ENCODE data around the gene DPP9. TPM values are rescaled to one million over a fixed set of nuclear protein-coding genes. Genes with fewer than 3 reads are reported as not detected.

The DPP9 gene
- total and polyA plus RNA-seq, 2 of the 13 experiments (the other 11 are each of a cell fraction or from before 2014, with no cell fraction given), result 8.4 to 25.8 TPM

DNA sequence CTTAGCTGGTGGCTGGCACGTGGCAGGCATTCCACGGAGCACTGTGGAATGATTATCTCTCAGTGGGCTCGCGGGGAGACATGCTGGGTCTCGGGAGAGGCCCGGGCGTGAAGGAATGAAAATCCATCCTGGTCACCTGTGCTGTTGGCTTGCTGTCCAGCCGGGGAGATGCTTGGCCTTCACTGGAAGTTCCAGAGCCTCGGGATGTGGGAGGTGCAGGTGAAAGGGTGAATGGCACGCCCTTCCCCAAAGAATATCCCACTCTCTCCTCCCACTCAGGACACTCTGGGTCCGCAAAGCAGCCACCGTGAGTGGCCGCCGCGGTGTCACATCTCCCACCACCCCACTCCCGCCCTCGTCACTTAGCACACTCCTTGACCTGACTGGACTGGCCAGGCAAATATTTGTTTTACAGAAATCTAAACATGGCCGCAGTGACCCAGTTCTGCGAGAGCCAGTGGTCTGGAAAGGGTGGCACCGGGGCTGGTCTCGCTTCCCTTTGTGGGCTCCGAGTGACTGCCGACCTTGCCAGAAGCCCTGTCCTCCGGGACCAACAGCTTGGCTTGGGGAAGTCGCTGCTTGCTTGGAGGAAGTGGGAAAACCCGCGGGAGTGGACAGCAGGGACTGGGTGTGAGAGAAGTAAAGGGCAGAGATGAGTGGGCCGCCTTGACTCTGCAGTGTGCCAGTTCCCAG lies 8.0 kb downstream of the DPP9 start (continued):
- TF ChIP-seq HNF1B (CRISPR knock-in tag; IDR thresholded peaks at IDR 0.05), result peak; percentile 62; the same call in 1 of the 2 replicates
- TF ChIP-seq FOXK1 (CRISPR knock-in tag; IDR thresholded peaks at IDR 0.05; ENCODE audit: borderline replicate concordance, low read depth), result peak; percentile 67; the same call in 1 of the 2 replicates
- TF ChIP-seq MEIS1 (CRISPR knock-in tag; IDR thresholded peaks at IDR 0.05; ENCODE audit: borderline replicate concordance), result peak; percentile 74; the same call in 1 of the 2 replicates
- TF ChIP-seq, protein P1, sequence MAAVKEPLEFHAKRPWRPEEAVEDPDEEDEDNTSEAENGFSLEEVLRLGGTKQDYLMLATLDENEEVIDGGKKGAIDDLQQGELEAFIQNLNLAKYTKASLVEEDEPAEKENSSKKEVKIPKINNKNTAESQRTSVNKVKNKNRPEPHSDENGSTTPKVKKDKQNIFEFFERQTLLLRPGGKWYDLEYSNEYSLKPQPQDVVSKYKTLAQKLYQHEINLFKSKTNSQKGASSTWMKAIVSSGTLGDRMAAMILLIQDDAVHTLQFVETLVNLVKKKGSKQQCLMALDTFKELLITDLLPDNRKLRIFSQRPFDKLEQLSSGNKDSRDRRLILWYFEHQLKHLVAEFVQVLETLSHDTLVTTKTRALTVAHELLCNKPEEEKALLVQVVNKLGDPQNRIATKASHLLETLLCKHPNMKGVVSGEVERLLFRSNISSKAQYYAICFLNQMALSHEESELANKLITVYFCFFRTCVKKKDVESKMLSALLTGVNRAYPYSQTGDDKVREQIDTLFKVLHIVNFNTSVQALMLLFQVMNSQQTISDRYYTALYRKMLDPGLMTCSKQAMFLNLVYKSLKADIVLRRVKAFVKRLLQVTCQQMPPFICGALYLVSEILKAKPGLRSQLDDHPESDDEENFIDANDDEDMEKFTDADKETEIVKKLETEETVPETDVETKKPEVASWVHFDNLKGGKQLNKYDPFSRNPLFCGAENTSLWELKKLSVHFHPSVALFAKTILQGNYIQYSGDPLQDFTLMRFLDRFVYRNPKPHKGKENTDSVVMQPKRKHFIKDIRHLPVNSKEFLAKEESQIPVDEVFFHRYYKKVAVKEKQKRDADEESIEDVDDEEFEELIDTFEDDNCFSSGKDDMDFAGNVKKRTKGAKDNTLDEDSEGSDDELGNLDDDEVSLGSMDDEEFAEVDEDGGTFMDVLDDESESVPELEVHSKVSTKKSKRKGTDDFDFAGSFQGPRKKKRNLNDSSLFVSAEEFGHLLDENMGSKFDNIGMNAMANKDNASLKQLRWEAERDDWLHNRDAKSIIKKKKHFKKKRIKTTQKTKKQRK (IDR thresholded peaks at IDR 0.05; ENCODE audit: low read length), result no peak
- no peak for TF ChIP-seq BORCS8-MEF2B (CRISPR knock-in tag; IDR thresholded peaks at IDR 0.05)
- TF ChIP-seq, protein P2, sequence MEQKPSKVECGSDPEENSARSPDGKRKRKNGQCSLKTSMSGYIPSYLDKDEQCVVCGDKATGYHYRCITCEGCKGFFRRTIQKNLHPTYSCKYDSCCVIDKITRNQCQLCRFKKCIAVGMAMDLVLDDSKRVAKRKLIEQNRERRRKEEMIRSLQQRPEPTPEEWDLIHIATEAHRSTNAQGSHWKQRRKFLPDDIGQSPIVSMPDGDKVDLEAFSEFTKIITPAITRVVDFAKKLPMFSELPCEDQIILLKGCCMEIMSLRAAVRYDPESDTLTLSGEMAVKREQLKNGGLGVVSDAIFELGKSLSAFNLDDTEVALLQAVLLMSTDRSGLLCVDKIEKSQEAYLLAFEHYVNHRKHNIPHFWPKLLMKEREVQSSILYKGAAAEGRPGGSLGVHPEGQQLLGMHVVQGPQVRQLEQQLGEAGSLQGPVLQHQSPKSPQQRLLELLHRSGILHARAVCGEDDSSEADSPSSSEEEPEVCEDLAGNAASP (CRISPR knock-in tag; IDR thresholded peaks at IDR 0.05; ENCODE audit: borderline replicate concordance), result peak; percentile 89; the same call in 1 of the 2 replicates
- no peak; the same call in 1 of the 2 replicates for TF ChIP-seq ZNF703 (CRISPR knock-in tag; IDR thresholded peaks at IDR 0.05; ENCODE audit: borderline replicate concordance)
- TF ChIP-seq ZNF556 (CRISPR knock-in tag; IDR thresholded peaks at IDR 0.05; ENCODE audit: borderline replicate concordance), result peak; percentile 41; the same call in 1 of the 2 replicates
- peak; percentile 89; the same call in 1 of the 2 replicates for TF ChIP-seq DZIP1 (CRISPR knock-in tag; IDR thresholded peaks at IDR 0.05)
- TF ChIP-seq ERF (CRISPR knock-in tag; IDR thresholded peaks at IDR 0.05), result 0 out of 2 replicates have a peak, but pooled peaks have one; percentile 66
- TF ChIP-seq ZBTB7A (CRISPR knock-in tag; IDR thresholded peaks at IDR 0.05), result 0 out of 2 replicates have a peak, but pooled peaks have one; percentile 43
- 0 out of 2 replicates have a peak, but pooled peaks have one; percentile 41 for TF ChIP-seq ZXDC (CRISPR knock-in tag; IDR thresholded peaks at IDR 0.05)
- TF ChIP-seq ZNF530 (CRISPR knock-in tag; IDR thresholded peaks at IDR 0.05; ENCODE audit: low read depth), result no peak
- TF ChIP-seq SIX4 (CRISPR knock-in tag; IDR thresholded peaks at IDR 0.05), result peak; percentile 50; the same call in 1 of the 2 replicates
- TF ChIP-seq MIXL1 (CRISPR knock-in tag; IDR thresholded peaks at IDR 0.05), result peak; percentile 43; the same call in 1 of the 2 replicates
